Measurements from ENCODE around the gene NFKB1.

The NFKB1 gene

DNA sequence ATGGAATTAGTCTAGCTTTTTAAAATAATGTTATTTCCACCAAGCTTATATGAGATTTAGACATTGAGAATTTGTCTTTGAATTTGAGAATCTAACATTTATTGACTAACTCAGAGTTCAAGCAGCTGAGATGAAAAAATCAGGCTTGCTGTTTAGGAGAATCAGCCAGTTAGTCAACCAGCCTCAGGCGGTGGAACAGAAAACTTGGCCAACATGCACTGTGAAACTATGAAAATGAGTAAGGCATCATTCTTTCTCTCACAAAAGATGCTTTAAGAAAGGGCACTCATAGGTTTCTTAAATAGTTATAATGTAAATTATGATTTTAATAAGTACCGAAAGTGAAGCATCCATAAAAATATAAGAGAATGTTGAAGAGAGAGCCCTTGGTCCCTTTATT, 84.2 kb downstream of the NFKB1 start:
- no peak overlapping the region for H2AK5ac ChIP-seq (ENCODE audit: low read length)
- WGBS (ENCODE audit: extremely low coverage, insufficient coverage, insufficient read length): no CpG with 5 or more reads among the region's 2 CpGs
- no peak overlapping the region for H3K23ac ChIP-seq (ENCODE audit: low read length)
- H3K14ac ChIP-seq (ENCODE audit: low read length): no peak overlapping the region
- no peak overlapping the region for H4K91ac ChIP-seq (ENCODE audit: low read depth, low read length)
- H3K4me1 ChIP-seq (ENCODE audit: control insufficient read depth in 1 of 2, insufficient read depth in 2 of 2, low read length in 2 of 2): no peaks in the 10 kb centered on the region
- H3K9me3 ChIP-seq (ENCODE audit: insufficient read depth, low read depth, low read length): no peaks in the 10 kb centered on the region
- no peak overlapping the region for H2BK5ac ChIP-seq (ENCODE audit: low read depth, low read length, poor library complexity)
- no peak overlapping the region for H3K4me2 ChIP-seq (ENCODE audit: low read length)
- no peak overlapping the region for H3K18ac ChIP-seq (ENCODE audit: low read length)
- no peaks in the 10 kb centered on the region for H3K27me3 ChIP-seq (ENCODE audit: insufficient read depth, low read length)
- H2BK120ac ChIP-seq (ENCODE audit: insufficient read depth, low read length, poor library complexity): no peak overlapping the region
- H4K8ac ChIP-seq (ENCODE audit: low read depth, low read length): no peak overlapping the region
- no peak overlapping the region for H4K12ac ChIP-seq (ENCODE audit: low read depth, low read length)
- no peak overlapping the region for H2AFZ ChIP-seq (ENCODE audit: insufficient read depth, low read length, poor library complexity)
- no peaks in the 10 kb centered on the region for H3K79me2 ChIP-seq (ENCODE audit: control insufficient read depth, insufficient read depth, low read length, poor library complexity)
- H3K36me3 ChIP-seq (ENCODE audit: control insufficient read depth in 1 of 2, insufficient read depth in 2 of 2, low read length in 2 of 2): peaks cover 6 to 7% of the 10 kb centered on the region in 2 experiments
- H3K9ac ChIP-seq (ENCODE audit: low read length): no peak overlapping the region
- H3K79me1 ChIP-seq (ENCODE audit: low read length): no peaks in the 10 kb centered on the region
- H2BK12ac ChIP-seq (ENCODE audit: low read length): no peak overlapping the region
- no peak overlapping the region for H3K4ac ChIP-seq (ENCODE audit: low read depth, low read length)
- no peak overlapping the region for H3K4me3 ChIP-seq (ENCODE audit: low read depth, low read length)
- H3K27ac ChIP-seq (ENCODE audit: low read depth, low read length): no peak overlapping the region
- peak; percentile 53 to 67 for DNase-seq

DNA sequence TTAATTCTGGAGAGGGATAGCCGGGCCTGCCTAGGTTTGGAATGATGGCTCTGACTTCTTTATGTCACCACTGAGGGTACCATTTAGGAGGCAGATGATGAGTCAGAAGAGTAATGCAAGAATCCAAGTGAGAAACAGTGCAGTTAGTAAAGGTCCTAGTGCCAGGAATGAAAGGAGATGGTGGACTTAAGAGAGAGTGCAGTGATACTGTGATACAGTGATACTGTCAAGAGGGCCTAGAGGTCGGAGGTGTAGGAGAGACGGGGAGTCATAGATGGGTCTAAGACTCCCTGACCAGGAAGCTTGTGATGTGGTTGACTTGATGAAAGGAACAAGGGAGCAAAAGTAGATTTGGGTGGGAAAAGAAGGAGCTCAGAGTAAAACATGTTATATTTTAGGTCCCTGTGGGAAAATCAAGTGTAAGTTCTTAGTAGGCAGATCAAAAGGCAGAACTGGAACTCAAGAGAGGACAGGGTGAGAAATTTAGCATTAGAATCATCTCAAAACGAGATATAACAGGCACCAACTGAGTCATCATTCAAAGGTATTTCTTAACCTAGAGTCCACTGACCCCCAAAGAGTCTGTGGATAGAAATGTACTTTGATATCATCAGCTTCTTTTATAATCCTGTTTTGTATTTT, 85.0 kb downstream of the NFKB1 start:
- H3K27ac ChIP-seq (ENCODE audit: low read depth, low read length): no peak overlapping the region
- H4K12ac ChIP-seq (ENCODE audit: low read depth, low read length): no peak overlapping the region
- no CpG with 5 or more reads among the region's 4 CpGs for WGBS (ENCODE audit: extremely low coverage, insufficient coverage, insufficient read length)
- peaks cover 6 to 7% of the 10 kb centered on the region in 2 experiments for H3K36me3 ChIP-seq (ENCODE audit: control insufficient read depth in 1 of 2, insufficient read depth in 2 of 2, low read length in 2 of 2)
- H2BK12ac ChIP-seq (ENCODE audit: low read length): no peak overlapping the region
- H2AK5ac ChIP-seq (ENCODE audit: low read length): no peak overlapping the region
- no peak overlapping the region for H2BK120ac ChIP-seq (ENCODE audit: insufficient read depth, low read length, poor library complexity)
- no peak overlapping the region for H4K8ac ChIP-seq (ENCODE audit: low read depth, low read length)
- no peaks in the 10 kb centered on the region for H3K27me3 ChIP-seq (ENCODE audit: insufficient read depth, low read length)
- H3K9ac ChIP-seq (ENCODE audit: low read length): no peak overlapping the region
- H3K4me1 ChIP-seq (ENCODE audit: control insufficient read depth in 1 of 2, insufficient read depth in 2 of 2, low read length in 2 of 2): no peaks in the 10 kb centered on the region
- no peak overlapping the region for H3K4me2 ChIP-seq (ENCODE audit: low read length)
- no peaks in the 10 kb centered on the region for H3K79me2 ChIP-seq (ENCODE audit: control insufficient read depth, insufficient read depth, low read length, poor library complexity)
- H2BK5ac ChIP-seq (ENCODE audit: low read depth, low read length, poor library complexity): no peak overlapping the region
- H4K91ac ChIP-seq (ENCODE audit: low read depth, low read length): no peak overlapping the region
- H3K79me1 ChIP-seq (ENCODE audit: low read length): no peaks in the 10 kb centered on the region
- H3K23ac ChIP-seq (ENCODE audit: low read length): no peak overlapping the region
- no peak overlapping the region for H3K18ac ChIP-seq (ENCODE audit: low read length)
- H3K14ac ChIP-seq (ENCODE audit: low read length): no peak overlapping the region
- H3K4ac ChIP-seq (ENCODE audit: low read depth, low read length): no peak overlapping the region
- H3K9me3 ChIP-seq (ENCODE audit: insufficient read depth, low read depth, low read length): no peaks in the 10 kb centered on the region
- peak; percentile 19 to 42 for DNase-seq
- no peak overlapping the region for H3K4me3 ChIP-seq (ENCODE audit: low read depth, low read length)
- H2AFZ ChIP-seq (ENCODE audit: insufficient read depth, low read length, poor library complexity): no peak overlapping the region

DNA sequence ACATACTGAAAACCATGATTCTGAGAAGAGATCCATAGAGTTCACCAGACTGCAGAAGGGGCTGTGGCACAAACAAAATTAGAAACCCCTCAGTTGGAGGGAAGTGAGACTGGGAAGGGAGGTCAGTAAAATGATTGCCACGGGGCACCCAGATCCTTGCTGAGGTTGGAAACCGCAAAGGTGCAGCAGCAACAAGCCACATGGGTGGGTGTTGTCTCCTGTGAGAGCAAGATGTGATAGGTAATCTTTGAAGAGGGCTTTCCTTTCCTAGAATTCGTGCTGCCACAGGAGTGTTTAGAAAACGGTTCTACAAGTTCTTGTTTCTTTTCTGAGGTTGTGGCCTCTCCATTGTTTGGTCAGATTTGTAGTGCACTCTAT, 85.5 kb downstream of the NFKB1 start:
- Histone ChIP-seq H3K9me3 (ENCODE audit: insufficient read depth, low read depth, low read length) (no peaks in the 10 kb centered on the region), H2BK12ac (ENCODE audit: low read length) (no peak overlapping the region), H3K36me3 (ENCODE audit: control insufficient read depth in 1 of 2, insufficient read depth in 2 of 2, low read length in 2 of 2) (peaks cover 5 to 6% of the 10 kb centered on the region in 2 experiments), H3K27me3 (ENCODE audit: insufficient read depth, low read length) (no peaks in the 10 kb centered on the region), H4K8ac (ENCODE audit: low read depth, low read length) (no peak overlapping the region), H3K23ac (ENCODE audit: low read length) (no peak overlapping the region), H3K27ac (ENCODE audit: low read depth, low read length) (no peak overlapping the region), H3K4ac (ENCODE audit: low read depth, low read length) (no peak overlapping the region), H2AK5ac (ENCODE audit: low read length) (no peak overlapping the region), H3K4me3 (ENCODE audit: low read depth, low read length) (no peak overlapping the region), H3K79me1 (ENCODE audit: low read length) (no peaks in the 10 kb centered on the region), H3K4me1 (ENCODE audit: control insufficient read depth in 1 of 2, insufficient read depth in 2 of 2, low read length in 2 of 2) (no peaks in the 10 kb centered on the region), H3K79me2 (ENCODE audit: control insufficient read depth, insufficient read depth, low read length, poor library complexity) (no peaks in the 10 kb centered on the region), H4K91ac (ENCODE audit: low read depth, low read length) (no peak overlapping the region), H3K4me2 (ENCODE audit: low read length) (no peak overlapping the region), H2AFZ (ENCODE audit: insufficient read depth, low read length, poor library complexity) (no peak overlapping the region), H2BK5ac (ENCODE audit: low read depth, low read length, poor library complexity) (no peak overlapping the region), H4K12ac (ENCODE audit: low read depth, low read length) (no peak overlapping the region), H2BK120ac (ENCODE audit: insufficient read depth, low read length, poor library complexity) (no peak overlapping the region), H3K14ac (ENCODE audit: low read length) (no peak overlapping the region), H3K9ac (ENCODE audit: low read length) (no peak overlapping the region), H3K18ac (ENCODE audit: low read length) (no peak overlapping the region)
- WGBS (ENCODE audit: extremely low coverage, insufficient coverage, insufficient read length): no CpG with 5 or more reads among the region's 4 CpGs
- DNase-seq: no peak

DNA sequence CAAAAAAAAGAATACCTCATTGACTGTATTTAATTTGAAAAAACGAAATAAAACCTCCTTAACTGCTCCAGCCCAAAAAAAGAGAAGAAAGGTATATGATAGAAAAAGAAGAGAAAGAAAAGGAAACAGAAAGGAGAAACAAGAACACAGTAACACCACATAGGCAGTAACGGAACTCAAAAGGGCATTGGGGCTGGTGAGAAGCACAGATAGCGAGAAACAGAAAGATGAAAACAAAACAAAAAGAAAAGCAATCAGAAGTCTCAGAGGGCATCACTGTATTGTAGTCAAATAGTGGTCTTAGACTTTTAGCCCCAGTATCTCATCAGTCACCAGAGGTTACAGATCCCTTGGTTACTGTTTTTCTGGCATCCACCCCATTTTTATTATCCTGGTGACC, 88.6 kb downstream of the NFKB1 start:
- Histone ChIP-seq H4K8ac (ENCODE audit: low read depth, low read length) (no peak overlapping the region), H3K27me3 (ENCODE audit: insufficient read depth, low read length) (no peaks in the 10 kb centered on the region), H2BK120ac (ENCODE audit: insufficient read depth, low read length, poor library complexity) (no peak overlapping the region), H2BK5ac (ENCODE audit: low read depth, low read length, poor library complexity) (no peak overlapping the region), H3K36me3 (ENCODE audit: control insufficient read depth in 1 of 2, insufficient read depth in 2 of 2, low read length in 2 of 2) (peaks cover 4 to 5% of the 10 kb centered on the region in 2 experiments), H3K9ac (ENCODE audit: low read length) (no peak overlapping the region), H2AFZ (ENCODE audit: insufficient read depth, low read length, poor library complexity) (no peak overlapping the region), H3K23ac (ENCODE audit: low read length) (no peak overlapping the region), H3K9me3 (ENCODE audit: insufficient read depth, low read depth, low read length) (no peaks in the 10 kb centered on the region), H3K4me3 (ENCODE audit: low read depth, low read length) (no peak overlapping the region), H2BK12ac (ENCODE audit: low read length) (no peak overlapping the region), H3K79me1 (ENCODE audit: low read length) (no peaks in the 10 kb centered on the region), H3K4ac (ENCODE audit: low read depth, low read length) (no peak overlapping the region), H3K79me2 (ENCODE audit: control insufficient read depth, insufficient read depth, low read length, poor library complexity) (no peaks in the 10 kb centered on the region), H3K14ac (ENCODE audit: low read length) (no peak overlapping the region), H2AK5ac (ENCODE audit: low read length) (no peak overlapping the region), H4K91ac (ENCODE audit: low read depth, low read length) (no peak overlapping the region), H4K12ac (ENCODE audit: low read depth, low read length) (no peak overlapping the region), H3K4me2 (ENCODE audit: low read length) (no peak overlapping the region), H3K18ac (ENCODE audit: low read length) (no peak overlapping the region), H3K4me1 (ENCODE audit: control insufficient read depth in 1 of 2, insufficient read depth in 2 of 2, low read length in 2 of 2) (no peaks in the 10 kb centered on the region), H3K27ac (ENCODE audit: low read depth, low read length) (no peak overlapping the region)
- no peak for DNase-seq
- WGBS (ENCODE audit: extremely low coverage, insufficient coverage, insufficient read length): no CpG with 5 or more reads among the region's 3 CpGs
